ENCODE measurements around the gene NDUFA5. TPM values are rescaled to one million over a fixed set of nuclear protein-coding genes. Genes with fewer than 3 reads are reported as not detected.

Gene NDUFA5
- total RNA-seq, 2 donors from 2014 or later: 53.3 to 65.8 TPM

- no peak for DNase-seq (ENCODE audit: low spot score)
- Histone ChIP-seq H3K9me3 (no peaks in the 10 kb centered on the region), H3K4me3 (no peak overlapping the region), H3K27ac (no peak overlapping the region), H3K36me3 (no peaks in the 10 kb centered on the region), H3K4me1 (replicated peaks) (no peaks in the 10 kb centered on the region), H3K27me3 (replicated peaks; ENCODE audit: insufficient read depth) (no peaks in the 10 kb centered on the region)
- TF ChIP-seq POLR2AphosphoS5 (IDR thresholded peaks at IDR 0.05) (no peak), CTCF (IDR thresholded peaks at IDR 0.05) (no peak), POLR2A (IDR thresholded peaks at IDR 0.05) (no peak)
- intact Hi-C loops (cut with DNase I): loop anchor here (5.0 to 10.0 kb wide), 2 partner anchors 47 to 384 kb away; no protein-coding TSS in a partner anchor
- WGBS: 90% methylated on average over 1 of the region's 1 CpG
These were observed 18.7 kb downstream of the NDUFA5 start for GRCh38 chr7:123538897-123539296.

- Histone ChIP-seq H3K9me3 (no peaks in the 10 kb centered on the region), H3K4me1 (replicated peaks) (no peaks in the 10 kb centered on the region), H3K36me3 (no peaks in the 10 kb centered on the region), H3K27me3 (replicated peaks; ENCODE audit: insufficient read depth) (no peaks in the 10 kb centered on the region), H3K27ac (no peak overlapping the region), H3K4me3 (no peak overlapping the region)
- DNase-seq (ENCODE audit: low spot score): no peak
- intact Hi-C loops (cut with DNase I): loop anchor here (5.0 to 10.0 kb wide), 2 partner anchors 46 to 383 kb away; no protein-coding TSS in a partner anchor
- WGBS: 72% methylated on average over 7 of the region's 7 CpGs
- TF ChIP-seq CTCF (IDR thresholded peaks at IDR 0.05): no peak
- TF ChIP-seq POLR2AphosphoS5 (IDR thresholded peaks at IDR 0.05): no peak
- no peak for TF ChIP-seq POLR2A (IDR thresholded peaks at IDR 0.05)
These were observed 19.4 kb downstream of the NDUFA5 start for GRCh38 chr7:123538189-123538714.

GRCh38 chr7:123537026-123537642, 20.5 kb downstream of the NDUFA5 start:
- Histone ChIP-seq H3K27me3 (replicated peaks; ENCODE audit: insufficient read depth) (no peaks in the 10 kb centered on the region), H3K4me1 (replicated peaks) (no peaks in the 10 kb centered on the region), H3K36me3 (no peaks in the 10 kb centered on the region), H3K9me3 (no peaks in the 10 kb centered on the region), H3K4me3 (no peak overlapping the region), H3K27ac (no peak overlapping the region)
- DNase-seq (ENCODE audit: low spot score): no peak
- intact Hi-C loops (cut with DNase I): loop anchor here (5.0 to 10.0 kb wide), 2 partner anchors 45 to 382 kb away; no protein-coding TSS in a partner anchor
- TF ChIP-seq POLR2A (IDR thresholded peaks at IDR 0.05) (no peak), CTCF (IDR thresholded peaks at IDR 0.05) (peak; percentile 32 to 59 (median 57))
- 5% methylated on average over 3 of the region's 3 CpGs for WGBS

- Histone ChIP-seq H3K9me3 (no peaks in the 10 kb centered on the region), H3K27ac (peak overlapping the region; percentile 86 to 92), H3K4me1 (replicated peaks) (no peaks in the 10 kb centered on the region), H3K4me3 (peak overlapping the region; percentile 46 to 61), H3K27me3 (replicated peaks; ENCODE audit: insufficient read depth) (no peaks in the 10 kb centered on the region), H3K36me3 (no peaks in the 10 kb centered on the region)
- no peak for DNase-seq (ENCODE audit: low spot score)
- WGBS: 96% methylated on average over 12 of the region's 12 CpGs
- intact Hi-C loops (cut with DNase I): loop anchor here (2.0 to 10.0 kb wide), 3 partner anchors 43 to 381 kb away; no protein-coding TSS in a partner anchor
- TF ChIP-seq POLR2AphosphoS5 (IDR thresholded peaks at IDR 0.05) (no peak), POLR2A (IDR thresholded peaks at IDR 0.05) (no peak), CTCF (IDR thresholded peaks at IDR 0.05) (no peak)
These were observed 22.1 kb downstream of the NDUFA5 start for GRCh38 chr7:123535517-123535916.

All from prostate gland (tissue), 2 donors.